Psoas muscle (tissue), 8 donors: ENCODE measurements around the gene ITPR1. TPM values are rescaled to one million over a fixed set of nuclear protein-coding genes. Genes with fewer than 3 reads are reported as not detected.

Experiments
- ATAC-seq, 4 donors: fragments of 200-7000 bp; cut with Tn5 transposase; one replicate each; pipeline ENCODE4 v1.9.1; 2020; ENCODE audit warnings: moderate library complexity in 3 of 4, mild to moderate bottlenecking in 2 of 4
- DNase-seq, 2 donors: peaks; one replicate each; pipeline ENCODE4 v3.0.0-alpha.2; 2020
- H3K27ac ChIP-seq: fragments of 200-600 bp; one replicate; pipeline ENCODE4 v1.8.0; 2022
- H3K27me3 ChIP-seq, 3 donors: fragments of 200-600 bp in 1 of 3; one replicate each; pipeline versions ENCODE4 v1.6.1 to v1.8.0; 2013 to 2022; ENCODE audit warnings: low read length in 2 of 3, mild to moderate bottlenecking in 2 of 3, moderate library complexity in 1 of 3; ENCODE audit not compliant: insufficient read depth in 3 of 3
- H3K36me3 ChIP-seq, 2 donors: fragments of 200-600 bp in 1 of 2; one replicate each; pipeline versions ENCODE4 v1.6.1 to v1.8.0; 2013 to 2022; ENCODE audit warnings: low read depth in 1 of 2, mild to moderate bottlenecking in 1 of 2, moderate library complexity in 1 of 2; ENCODE audit not compliant: insufficient read depth in 1 of 2
- H3K4me1 ChIP-seq: fragments of 200-600 bp; one replicate; pipeline ENCODE4 v1.8.0; 2022
- H3K4me3 ChIP-seq: fragments of 200-600 bp; one replicate; pipeline ENCODE4 v1.8.0; 2022; ENCODE audit warnings: mild to moderate bottlenecking
- H3K9me3 ChIP-seq: fragments of 200-600 bp; one replicate; pipeline ENCODE4 v1.8.0; 2022
- WGBS, 3 donors: extraction: QIAGEN DNeasy Blood & Tissue Kit; methylation state at CpG; one replicate each; pipeline versions ENCODE4 v1.1.6 to v1.1.7; 2013; 5-methylcytosine and 5-hydroxymethylcytosine counted together
- intact Hi-C, 2 donors: fragments of 100-400 bp; cut with DNase I; formaldehyde crosslinking; loops; one replicate each; pipeline versions ENCODE4 v1.11.0 to v1.14.2; 2022
- polyA plus RNA-seq, 3 donors: library from polyadenylated mRNA; stranded (reverse); fragments of 200-250 nt; gene quantifications; one replicate each; pipeline ENCODE4 v1.2.3, GENCODE V29; 2013
- total RNA-seq, 4 donors: library from RNA; stranded (reverse); fragmentation: NEBNext Ultra II Directional in 2 of 4; extraction: Animal tissue kit (Norgen Biotek cat#: 25700) in 2 of 4; gene quantifications; one replicate each; pipeline versions ENCODE4 v1.2.1 to v1.2.4, GENCODE V29; 2021 to 2023
- TF ChIP-seq, protein P1 (sequence below): fragments of 200-600 bp; IDR thresholded peaks from one replicate; pipeline ENCODE4 v1.8.0; 2022; ENCODE audit warnings: antibody characterized with exemption
- donor health status: healthy with polysubstance abuse.
- donor health status: DM: no; HTN: no; CAD: no; lungs with moderate emphysema.
- donor health status: Bipolar disorder and iron deficiency.
- donor health status: healthy.
- donor health status: DM: yes; HTN: yes; CAD: no.
- donor health status: DM: no; HTN: no; CAD: no.
- donor health status: DM: no; HTN: no; CAD: no.
- donor health status: DM: yes; HTN: yes; CAD: no.

Gene ITPR1
- total and polyA plus RNA-seq, 7 donors, result 4.4 to 9.2 (median 8.8) TPM

DNA sequence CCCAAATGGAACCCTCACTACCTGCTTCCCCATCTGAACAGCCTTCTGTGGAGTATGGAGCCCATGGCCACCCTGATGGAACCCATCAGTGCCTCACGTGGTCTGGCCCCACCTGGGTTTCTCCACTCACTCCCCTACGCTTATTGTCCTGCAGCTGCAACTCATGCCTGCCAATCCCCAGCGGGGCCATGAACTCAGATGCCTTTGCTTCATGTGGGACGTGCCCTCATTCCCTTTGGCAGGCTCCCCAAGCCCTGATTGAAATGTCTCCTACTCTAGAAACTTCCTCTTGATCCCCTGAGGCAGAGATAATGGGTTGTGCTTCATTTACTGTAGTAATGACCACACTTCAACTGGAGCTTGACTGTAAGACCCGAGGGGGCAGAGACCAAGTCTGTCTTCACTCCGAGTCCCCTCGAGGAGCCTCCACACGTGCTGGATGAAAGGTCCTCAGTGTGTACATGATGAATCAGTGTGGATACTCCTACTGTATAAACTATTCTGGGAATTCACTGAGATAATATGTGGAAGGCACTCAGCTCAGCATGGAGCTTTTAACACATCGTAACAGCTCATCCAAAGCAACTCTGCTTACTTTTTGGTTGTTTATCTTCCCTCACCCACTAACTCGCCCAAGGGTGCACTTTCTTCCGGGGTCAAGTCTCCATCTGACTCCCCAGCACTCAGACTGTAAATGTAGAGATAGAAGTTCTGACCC lies 253.3 kb downstream of the ITPR1 start:
- no peak for DNase-seq
- no peaks in the 10 kb centered on the region for H3K27me3 ChIP-seq
- peak overlapping the region; percentile 19 for H3K27ac ChIP-seq
- H3K36me3 ChIP-seq, result no peaks in the 10 kb centered on the region
- ATAC-seq, result peak in 2 of 4 donors; percentile 42 to 50
- WGBS, 3 donors, result 47 to 61% (median 55%) methylated on average over 11 of the region's 11 CpGs
- H3K4me1 ChIP-seq, result peaks cover 37% of the 10 kb centered on the region
- TF ChIP-seq, protein P1, sequence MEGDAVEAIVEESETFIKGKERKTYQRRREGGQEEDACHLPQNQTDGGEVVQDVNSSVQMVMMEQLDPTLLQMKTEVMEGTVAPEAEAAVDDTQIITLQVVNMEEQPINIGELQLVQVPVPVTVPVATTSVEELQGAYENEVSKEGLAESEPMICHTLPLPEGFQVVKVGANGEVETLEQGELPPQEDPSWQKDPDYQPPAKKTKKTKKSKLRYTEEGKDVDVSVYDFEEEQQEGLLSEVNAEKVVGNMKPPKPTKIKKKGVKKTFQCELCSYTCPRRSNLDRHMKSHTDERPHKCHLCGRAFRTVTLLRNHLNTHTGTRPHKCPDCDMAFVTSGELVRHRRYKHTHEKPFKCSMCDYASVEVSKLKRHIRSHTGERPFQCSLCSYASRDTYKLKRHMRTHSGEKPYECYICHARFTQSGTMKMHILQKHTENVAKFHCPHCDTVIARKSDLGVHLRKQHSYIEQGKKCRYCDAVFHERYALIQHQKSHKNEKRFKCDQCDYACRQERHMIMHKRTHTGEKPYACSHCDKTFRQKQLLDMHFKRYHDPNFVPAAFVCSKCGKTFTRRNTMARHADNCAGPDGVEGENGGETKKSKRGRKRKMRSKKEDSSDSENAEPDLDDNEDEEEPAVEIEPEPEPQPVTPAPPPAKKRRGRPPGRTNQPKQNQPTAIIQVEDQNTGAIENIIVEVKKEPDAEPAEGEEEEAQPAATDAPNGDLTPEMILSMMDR, result no peak
- no peak overlapping the region for H3K4me3 ChIP-seq
- no peaks in the 10 kb centered on the region for H3K9me3 ChIP-seq
- intact Hi-C loops, result loop anchor here in 1 of 2 donors (5.0 kb wide), 1 partner anchor 81 kb away; no protein-coding TSS in a partner anchor

DNA sequence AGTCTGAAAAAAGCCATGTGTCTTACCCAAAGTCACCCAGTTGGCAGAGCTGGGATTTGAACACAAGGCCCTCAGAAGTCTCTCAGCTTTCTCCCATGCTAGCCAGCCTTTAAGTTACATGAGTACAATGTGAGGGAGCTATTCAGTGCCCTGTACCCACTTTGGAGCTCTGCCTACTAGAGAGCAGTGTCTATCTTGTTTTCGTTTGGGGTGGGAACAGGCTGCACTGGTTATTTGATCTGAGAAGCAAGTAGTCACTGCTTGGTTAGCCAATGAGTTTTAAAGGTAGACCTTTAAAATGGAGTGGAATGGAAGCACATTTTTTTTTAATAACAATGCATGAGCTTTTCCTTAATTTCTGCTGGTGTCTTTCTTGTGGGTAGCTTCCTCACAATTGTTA lies 255.0 kb downstream of the ITPR1 start:
- Histone ChIP-seq H3K27me3 (no peaks in the 10 kb centered on the region), H3K27ac (peak overlapping the region; percentile 23), H3K4me3 (no peak overlapping the region), H3K36me3 (no peaks in the 10 kb centered on the region), H3K9me3 (no peaks in the 10 kb centered on the region), H3K4me1 (peaks cover 36% of the 10 kb centered on the region)
- DNase-seq (no peak), ATAC-seq (peak in 1 of 4 donors; percentile 51)
- WGBS, 3 donors, result 20 to 47% (median 38%) methylated on average over 1 of the region's 1 CpG
- intact Hi-C loops, result loop anchor here in 1 of 2 donors (5.0 kb wide), 1 partner anchor 79 kb away; no protein-coding TSS in a partner anchor
- TF ChIP-seq, protein P1, result no peak

DNA sequence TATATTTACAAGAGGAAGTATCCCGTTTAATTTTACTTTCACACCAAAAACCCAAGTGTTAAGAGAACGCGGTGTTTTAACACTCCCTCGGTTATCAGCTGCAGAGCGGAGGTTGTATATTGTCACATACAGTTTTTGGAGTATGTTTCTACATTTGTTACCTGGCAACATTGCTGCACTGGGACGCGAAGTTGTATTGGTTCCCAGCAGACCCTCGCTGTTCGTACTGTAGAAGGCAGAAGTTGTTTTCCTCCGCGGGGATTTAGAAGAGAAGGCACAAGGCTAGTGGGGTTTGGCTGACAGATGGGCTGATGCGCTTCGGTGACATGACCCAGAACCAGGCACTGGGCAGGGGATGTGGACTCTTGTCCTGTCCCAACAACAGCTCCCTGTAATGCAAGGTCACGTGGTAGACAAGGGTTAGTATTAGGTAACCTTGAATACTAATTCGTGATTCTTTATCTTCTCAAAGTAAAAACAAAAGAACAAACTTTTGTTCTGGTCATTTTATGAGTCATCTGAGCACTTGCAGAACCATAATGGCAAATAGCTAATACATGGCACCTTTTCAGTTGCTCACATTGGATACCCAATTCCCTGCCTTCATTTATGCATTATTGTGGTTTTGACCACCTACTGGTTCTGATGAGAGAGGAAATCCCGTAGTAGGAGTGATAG lies 255.7 kb downstream of the ITPR1 start:
- TF ChIP-seq, protein P1, result no peak
- no peak for DNase-seq
- no peak overlapping the region for H3K4me3 ChIP-seq
- intact Hi-C loops, result loop anchor here in 1 of 2 donors (5.0 kb wide), 1 partner anchor 78 kb away; no protein-coding TSS in a partner anchor
- H3K9me3 ChIP-seq, result no peaks in the 10 kb centered on the region
- no peaks in the 10 kb centered on the region for H3K36me3 ChIP-seq
- ATAC-seq, result no peak
- 92 to 95% (median 93%) methylated on average over 16 of the region's 16 CpGs for WGBS, 3 donors
- H3K27me3 ChIP-seq, result no peaks in the 10 kb centered on the region
- H3K27ac ChIP-seq, result peak overlapping the region; percentile 85
- peaks cover 36% of the 10 kb centered on the region for H3K4me1 ChIP-seq

DNA sequence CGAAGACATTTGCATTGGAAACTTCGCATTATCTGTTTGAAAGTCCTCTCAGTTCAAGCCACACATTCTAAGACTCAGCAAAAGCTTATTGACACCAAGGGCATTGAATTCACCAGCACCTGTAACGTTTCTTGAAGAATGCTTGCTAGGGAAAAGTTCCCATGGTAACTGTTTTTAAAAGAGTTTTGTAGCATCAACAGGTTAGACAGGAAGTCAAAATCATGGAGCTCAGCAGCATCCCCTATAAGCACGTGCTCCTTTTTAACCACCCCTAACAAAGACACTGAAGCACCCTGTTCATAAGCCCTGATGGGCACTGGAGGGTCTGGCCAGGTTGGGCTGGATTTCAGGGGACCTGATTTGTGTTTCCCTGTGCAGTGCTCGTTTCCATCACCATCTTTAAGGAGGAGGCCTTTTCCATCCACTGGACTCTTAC lies 256.4 kb downstream of the ITPR1 start:
- WGBS, 3 donors, result 89 to 94% (median 93%) methylated on average over 5 of the region's 5 CpGs
- H3K9me3 ChIP-seq, result no peaks in the 10 kb centered on the region
- H3K4me1 ChIP-seq, result peaks cover 36% of the 10 kb centered on the region
- ATAC-seq (no peak), DNase-seq (no peak)
- H3K27ac ChIP-seq, result peak overlapping the region; percentile 85
- intact Hi-C loops, result loop anchor here in 1 of 2 donors (5.0 kb wide), 1 partner anchor 78 kb away; no protein-coding TSS in a partner anchor
- no peaks in the 10 kb centered on the region for H3K27me3 ChIP-seq
- H3K36me3 ChIP-seq, result no peaks in the 10 kb centered on the region
- TF ChIP-seq, protein P1, result no peak
- H3K4me3 ChIP-seq, result peak overlapping the region; percentile 37
